Smooth muscle cell (in vitro differentiated cells): ENCODE results near the gene MAS1L. TPM values are rescaled to one million over a fixed set of nuclear protein-coding genes. Genes with fewer than 3 reads are reported as not detected.

Source experiments
- DNase-seq: peaks from one replicate; lab custom pipeline; 2025; ENCODE audit not compliant: unreplicated experiment; lab: John Stamatoyannopoulos, UW
- H2AFZ ChIP-seq: fragments of 200-600 bp; sonication (generic); 2 replicates; pipeline ENCODE4 v1.6.0; 2016; ENCODE audit warnings: antibody characterized with exemption, low read depth, mild to moderate bottlenecking
- H3F3A ChIP-seq: fragments of 200-600 bp; sonication (generic); 2 replicates; pipeline ENCODE4 v1.6.0; 2017; ENCODE audit warnings: antibody characterized with exemption, low read depth
- H3K27ac ChIP-seq: fragments of 200-600 bp; sonication (generic); 2 replicates; pipeline ENCODE4 v1.5.1; 2016; ENCODE audit warnings: low read depth, mild to moderate bottlenecking
- H3K27me3 ChIP-seq: fragments of 200-600 bp; sonication (generic); 2 replicates; pipeline ENCODE4 v1.6.1; 2016; ENCODE audit warnings: low read depth, mild to moderate bottlenecking
- H3K36me3 ChIP-seq: fragments of 200-600 bp; sonication (generic); 2 replicates; pipeline ENCODE4 v1.5.1; 2016; ENCODE audit warnings: low read depth
- H3K4me1 ChIP-seq: fragments of 200-600 bp; sonication (generic); 2 replicates; pipeline ENCODE4 v1.5.1; 2016; ENCODE audit warnings: low read depth
- H3K4me2 ChIP-seq: fragments of 200-600 bp; sonication (generic); 2 replicates; pipeline ENCODE4 v1.6.0; 2016; ENCODE audit warnings: mild to moderate bottlenecking
- H3K4me3 ChIP-seq: fragments of 200-600 bp; sonication (generic); 2 replicates; pipeline ENCODE4 v1.5.1; 2016; ENCODE audit warnings: mild to moderate bottlenecking
- H3K79me2 ChIP-seq: fragments of 200-600 bp; sonication (generic); 2 replicates; pipeline ENCODE4 v1.6.0; 2016; ENCODE audit warnings: low read depth, mild to moderate bottlenecking
- H3K9ac ChIP-seq: fragments of 200-600 bp; sonication (generic); 2 replicates; pipeline ENCODE4 v1.6.0; 2016; ENCODE audit warnings: low read depth
- H3K9me3 ChIP-seq: fragments of 200-600 bp; sonication (generic); replicated peaks from 2 replicates; pipeline ENCODE4 v1.5.1; 2016; ENCODE audit warnings: low read depth
- H4K20me1 ChIP-seq: fragments of 200-600 bp; sonication (generic); 2 replicates; pipeline ENCODE4 v1.6.0; 2016; ENCODE audit warnings: low read depth
- CTCF ChIP-seq: fragments of 200-600 bp; sonication (generic); IDR thresholded peaks from 2 replicates; pipeline ENCODE4 v1.5.1; 2017; ENCODE audit warnings: borderline replicate concordance, mild to moderate bottlenecking, antibody characterized with exemption; ENCODE audit not compliant: insufficient read depth, poor library complexity, severe bottlenecking
- WGBS: methylation state at CpG from one replicate; pipeline ENCODE4 v1.1.7; 2016; ENCODE audit warnings: low lambda C conversion rate; 5-methylcytosine and 5-hydroxymethylcytosine counted together
- polyA plus RNA-seq: library from polyadenylated mRNA; unstranded; fragments of >200 nt; fragmentation: Nextera tagmentation; extraction: Ambion mirVana; gene quantifications from 2 replicates; pipeline ENCODE4 v1.2.1, GENCODE V29; 2016
- total RNA-seq: library from RNA; depleted of rRNA; stranded (reverse); fragments of >200 nt; gene quantifications from 2 replicates; pipeline ENCODE4 v1.2.3, GENCODE V29; 2014

The MAS1L gene
- total and polyA plus RNA-seq, 2 experiments from 2014 or later = not detected

DNA sequence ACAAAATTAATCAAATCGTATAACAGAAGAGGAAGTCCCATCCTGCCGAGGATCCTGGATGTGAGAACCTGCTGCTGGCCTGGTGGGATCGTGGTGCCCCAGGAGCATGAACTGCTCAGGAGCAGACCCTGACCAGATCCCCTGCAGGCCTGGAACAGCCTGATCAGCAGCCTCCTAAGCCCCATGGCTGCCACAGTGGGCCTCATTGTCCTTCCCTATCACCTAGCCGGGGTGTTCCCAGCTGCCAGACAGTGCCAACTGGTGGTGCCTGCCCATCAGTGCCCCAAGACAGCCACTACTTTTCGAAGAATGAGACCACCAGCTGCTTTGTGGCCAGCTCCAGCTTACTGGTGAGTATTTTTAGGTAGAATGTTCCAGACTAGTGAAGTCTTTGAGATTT is 19.6 kb upstream of the MAS1L start:
- no peak for TF ChIP-seq CTCF
- Histone ChIP-seq H3K79me2 (no peaks in the 10 kb centered on the region), H4K20me1 (no peaks in the 10 kb centered on the region), H3K4me3 (no peak overlapping the region), H3K36me3 (no peaks in the 10 kb centered on the region), H3K4me1 (no peaks in the 10 kb centered on the region), H3K27ac (no peak overlapping the region), H2AFZ (no peak overlapping the region), H3K4me2 (no peak overlapping the region), H3K9ac (no peak overlapping the region), H3K9me3 (no peaks in the 10 kb centered on the region), H3K27me3 (no peaks in the 10 kb centered on the region), H3F3A (no peaks in the 10 kb centered on the region)
- WGBS = 94% methylated on average over 5 of the region's 5 CpGs
- DNase-seq = no peak

DNA sequence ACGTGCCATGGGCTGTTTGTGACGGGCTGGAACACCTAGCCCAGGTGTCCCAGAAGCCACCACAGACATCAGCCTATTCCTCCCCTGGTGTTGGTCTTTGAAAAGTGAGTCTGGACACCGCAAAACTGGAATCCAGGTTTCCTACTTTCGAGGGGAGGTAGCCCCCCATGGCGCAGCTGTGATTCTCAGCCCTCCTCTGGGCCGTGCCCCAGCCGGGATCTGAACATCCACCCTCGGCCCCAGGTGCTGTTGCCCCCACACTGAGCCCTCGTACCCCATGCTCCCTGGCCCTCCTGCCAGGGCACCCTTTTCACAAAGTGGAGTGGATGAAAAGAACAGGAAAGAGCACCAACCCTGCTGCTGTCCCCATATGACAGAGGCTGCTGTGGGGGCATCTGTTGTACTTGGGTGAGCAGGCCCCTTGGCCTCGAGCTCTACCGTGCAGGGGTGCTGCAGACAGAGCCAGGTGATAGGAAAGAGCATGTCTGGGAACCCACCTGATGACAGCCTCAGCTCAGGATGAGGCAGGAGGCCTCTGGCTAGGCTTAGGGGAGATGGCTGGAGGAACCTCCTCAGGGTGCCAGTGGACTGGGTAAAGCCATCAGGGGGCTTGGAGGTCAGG is 18.8 kb upstream of the MAS1L start:
- H3F3A ChIP-seq = no peaks in the 10 kb centered on the region
- H3K27ac ChIP-seq = no peak overlapping the region
- H3K36me3 ChIP-seq = no peaks in the 10 kb centered on the region
- H3K9me3 ChIP-seq = no peaks in the 10 kb centered on the region
- H3K4me1 ChIP-seq = no peaks in the 10 kb centered on the region
- H3K79me2 ChIP-seq = no peaks in the 10 kb centered on the region
- no peak overlapping the region for H2AFZ ChIP-seq
- no peaks in the 10 kb centered on the region for H3K27me3 ChIP-seq
- H3K9ac ChIP-seq = no peak overlapping the region
- no peak for TF ChIP-seq CTCF
- H4K20me1 ChIP-seq = no peaks in the 10 kb centered on the region
- H3K4me3 ChIP-seq = no peak overlapping the region
- DNase-seq = no peak
- H3K4me2 ChIP-seq = no peak overlapping the region
- 82% methylated on average over 11 of the region's 11 CpGs for WGBS

- H4K20me1 ChIP-seq = no peaks in the 10 kb centered on the region
- no peaks in the 10 kb centered on the region for H3K27me3 ChIP-seq
- no peaks in the 10 kb centered on the region for H3F3A ChIP-seq
- H3K9me3 ChIP-seq = no peaks in the 10 kb centered on the region
- H3K27ac ChIP-seq = no peak overlapping the region
- no peak overlapping the region for H3K4me3 ChIP-seq
- H3K4me1 ChIP-seq = no peaks in the 10 kb centered on the region
- no peak for DNase-seq
- H2AFZ ChIP-seq = no peak overlapping the region
- H3K9ac ChIP-seq = no peak overlapping the region
- H3K79me2 ChIP-seq = no peaks in the 10 kb centered on the region
- TF ChIP-seq CTCF = no peak
- H3K4me2 ChIP-seq = no peak overlapping the region
- 92% methylated on average over 3 of the region's 3 CpGs for WGBS
- no peaks in the 10 kb centered on the region for H3K36me3 ChIP-seq
These were observed 18.1 kb upstream of the MAS1L start for GRCh38 chr6:29505808-29506207.

GRCh38 chr6:29504961-29505360 is 17.2 kb upstream of the MAS1L start:
- WGBS = 86% methylated on average over 2 of the region's 2 CpGs
- DNase-seq = no peak

More at GRCh38 chr6:29504961-29505360, 17.2 kb upstream of the MAS1L start:
- Histone ChIP-seq H2AFZ (no peak overlapping the region), H3K4me3 (no peak overlapping the region), H3K27ac (no peak overlapping the region), H3K27me3 (no peaks in the 10 kb centered on the region), H3K9me3 (no peaks in the 10 kb centered on the region), H3K9ac (no peak overlapping the region), H4K20me1 (no peaks in the 10 kb centered on the region), H3K36me3 (no peaks in the 10 kb centered on the region), H3K4me1 (no peaks in the 10 kb centered on the region), H3K4me2 (no peak overlapping the region), H3F3A (no peaks in the 10 kb centered on the region), H3K79me2 (no peaks in the 10 kb centered on the region)
- no peak for TF ChIP-seq CTCF
